H1 (cell line): Measurements from ENCODE around the gene SYTL2. TPM values are rescaled to one million over a fixed set of nuclear protein-coding genes. Genes with fewer than 3 reads are reported as not detected.

Source experiments
- CTBP2 ChIP-seq: IDR thresholded peaks from 2 replicates; pipeline ENCODE4 v1.7.0; 2011; ENCODE audit warnings: borderline replicate concordance, mild to moderate bottlenecking, moderate library complexity, mixed read lengths, low read length; ENCODE audit not compliant: insufficient read depth, insufficient read length
- SIRT6 ChIP-seq: IDR thresholded peaks from one replicate; pipeline ENCODE4 v1.7.1; 2012; ENCODE audit warnings: low read length, inconsistent platforms
- SP2 ChIP-seq: IDR thresholded peaks from 2 replicates; pipeline ENCODE4 v1.6.1; 2012; ENCODE audit warnings: mild to moderate bottlenecking, low read length, inconsistent platforms
- SRF ChIP-seq: IDR thresholded peaks from 2 replicates; pipeline ENCODE4 v1.6.1; 2011; ENCODE audit warnings: mild to moderate bottlenecking, low read depth, low read length, moderate library complexity
- polyA plus RNA-seq, 7 experiments: library from polyadenylated mRNA; depleted of rRNA in 3 of 7; stranded (reverse) in 5 of 7; unstranded in 2 of 7; fragments of >200 nt in 5 of 7; fragments of 200-250 nt in 2 of 7; gene quantifications; 1 replicate in 5 of 7; 2 replicates in 1 of 7; 4 replicates in 1 of 7; pipeline versions ENCODE4 v1.2.1 to v1.2.3, GENCODE V29; 2011 to 2013; ENCODE audit warnings: missing spikeins in 2 of 7, mixed read lengths in 2 of 7
- total RNA-seq: library from RNA; stranded (reverse); fragmentation: NEBNext Ultra II Directional; extraction: Animal tissue kit (Norgen Biotek cat#: 25700); gene quantifications from 2 replicates; pipeline ENCODE4 v1.2.1, GENCODE V29; 2021
- TF ChIP-seq, protein P1 (sequence below), 3 experiments: IDR thresholded peaks; 1 replicate in 2 of 3; 2 replicates in 1 of 3; pipeline versions ENCODE4 v1.5.1 to v1.6.1; 2011; ENCODE audit warnings: low read length in 3 of 3, mild to moderate bottlenecking in 3 of 3, inconsistent platforms in 2 of 3, low read depth in 1 of 3, moderate library complexity in 1 of 3; ENCODE audit not compliant: insufficient read depth in 1 of 3; ENCODE audit errors: control extremely low read depth in 1 of 3

Gene SYTL2
- total and polyA plus RNA-seq, 2 of the 8 experiments (the other 6 are each of a cell fraction or from before 2014, with no cell fraction given) = 1.3 to 9.1 TPM

DNA sequence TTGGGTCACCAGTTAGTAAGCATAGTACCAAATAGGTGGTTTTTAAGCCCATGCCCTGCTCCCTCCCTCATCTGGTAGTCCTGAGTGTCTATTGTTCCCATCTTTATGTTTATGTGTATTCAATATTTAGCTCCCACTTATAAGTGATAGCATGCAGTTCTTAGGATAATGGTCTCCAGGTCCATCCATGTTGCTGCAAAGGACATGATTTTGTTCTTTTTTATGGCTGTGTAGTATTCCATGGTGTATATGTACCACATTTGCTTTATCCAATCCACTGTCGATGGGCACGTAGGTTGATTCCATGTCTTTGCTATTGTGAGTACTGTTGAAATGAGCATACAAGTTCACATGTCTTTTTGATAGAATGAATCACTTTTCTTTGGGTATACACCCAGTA lies 18.2 kb upstream of the SYTL2 start (continued):
- TF ChIP-seq SP2 (no peak), CTBP2 (no peak), SIRT6 (no peak), SRF (no peak)
- TF ChIP-seq, protein P1, sequence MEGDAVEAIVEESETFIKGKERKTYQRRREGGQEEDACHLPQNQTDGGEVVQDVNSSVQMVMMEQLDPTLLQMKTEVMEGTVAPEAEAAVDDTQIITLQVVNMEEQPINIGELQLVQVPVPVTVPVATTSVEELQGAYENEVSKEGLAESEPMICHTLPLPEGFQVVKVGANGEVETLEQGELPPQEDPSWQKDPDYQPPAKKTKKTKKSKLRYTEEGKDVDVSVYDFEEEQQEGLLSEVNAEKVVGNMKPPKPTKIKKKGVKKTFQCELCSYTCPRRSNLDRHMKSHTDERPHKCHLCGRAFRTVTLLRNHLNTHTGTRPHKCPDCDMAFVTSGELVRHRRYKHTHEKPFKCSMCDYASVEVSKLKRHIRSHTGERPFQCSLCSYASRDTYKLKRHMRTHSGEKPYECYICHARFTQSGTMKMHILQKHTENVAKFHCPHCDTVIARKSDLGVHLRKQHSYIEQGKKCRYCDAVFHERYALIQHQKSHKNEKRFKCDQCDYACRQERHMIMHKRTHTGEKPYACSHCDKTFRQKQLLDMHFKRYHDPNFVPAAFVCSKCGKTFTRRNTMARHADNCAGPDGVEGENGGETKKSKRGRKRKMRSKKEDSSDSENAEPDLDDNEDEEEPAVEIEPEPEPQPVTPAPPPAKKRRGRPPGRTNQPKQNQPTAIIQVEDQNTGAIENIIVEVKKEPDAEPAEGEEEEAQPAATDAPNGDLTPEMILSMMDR (IDR thresholded peaks at IDR 0.05; ENCODE audit: control extremely low read depth in 1 of 3, insufficient read depth in 1 of 3, low read depth in 1 of 3, low read length in 3 of 3) = no peak
